AML-193 (cell line): ENCODE measurements around the gene GFM1.

Experiments used
- DNase-seq, 2 experiments: peaks; one replicate each; lab custom pipeline; 2025; lab: John Stamatoyannopoulos, UW

Gene GFM1

GRCh38 chr3:158727206-158728060, 83.1 kb downstream of the GFM1 start:
- peak; percentile 82 to 88 for DNase-seq

GRCh38 chr3:158728061-158728377, 83.7 kb downstream of the GFM1 start:
- DNase-seq: no peak

DNA sequence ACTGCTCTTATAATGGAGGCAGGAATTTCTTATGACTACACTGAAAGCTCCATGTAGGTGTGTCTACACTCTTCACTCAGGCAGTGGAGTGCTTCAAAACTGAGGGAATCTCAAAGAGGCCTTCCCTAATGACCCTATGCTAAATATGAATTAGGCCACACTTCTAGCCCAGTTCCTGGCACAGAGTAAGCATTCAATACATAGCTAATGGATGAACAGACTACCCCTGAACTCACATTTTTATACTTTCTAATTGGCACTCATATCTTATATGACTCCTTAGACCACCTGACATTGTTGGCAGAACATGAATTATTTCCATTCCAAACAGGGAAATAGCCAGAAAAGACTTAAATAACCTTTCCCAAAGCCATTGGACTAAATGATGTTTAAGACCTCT, 84.5 kb downstream of the GFM1 start:
- no peak for DNase-seq

DNA sequence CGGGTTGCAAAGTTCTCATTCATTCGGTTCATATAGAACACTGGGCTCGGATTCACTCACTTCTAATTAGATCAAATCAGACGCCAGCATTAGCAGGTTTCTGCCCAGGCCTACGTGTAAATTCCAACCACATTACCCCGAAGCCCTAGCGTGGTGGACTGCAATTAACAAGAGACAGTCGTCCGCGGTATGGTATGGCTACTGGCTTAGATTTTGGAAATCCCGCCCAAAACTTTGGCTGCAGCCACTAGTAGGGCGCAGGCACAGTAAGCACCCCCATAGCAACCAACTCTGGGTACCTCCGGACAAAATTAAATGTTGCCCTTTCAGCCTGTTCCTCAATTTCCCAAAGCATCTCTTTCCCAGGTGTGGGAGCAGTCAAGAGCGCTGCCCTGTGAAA, 87.2 kb downstream of the GFM1 start:
- DNase-seq: no peak

DNA sequence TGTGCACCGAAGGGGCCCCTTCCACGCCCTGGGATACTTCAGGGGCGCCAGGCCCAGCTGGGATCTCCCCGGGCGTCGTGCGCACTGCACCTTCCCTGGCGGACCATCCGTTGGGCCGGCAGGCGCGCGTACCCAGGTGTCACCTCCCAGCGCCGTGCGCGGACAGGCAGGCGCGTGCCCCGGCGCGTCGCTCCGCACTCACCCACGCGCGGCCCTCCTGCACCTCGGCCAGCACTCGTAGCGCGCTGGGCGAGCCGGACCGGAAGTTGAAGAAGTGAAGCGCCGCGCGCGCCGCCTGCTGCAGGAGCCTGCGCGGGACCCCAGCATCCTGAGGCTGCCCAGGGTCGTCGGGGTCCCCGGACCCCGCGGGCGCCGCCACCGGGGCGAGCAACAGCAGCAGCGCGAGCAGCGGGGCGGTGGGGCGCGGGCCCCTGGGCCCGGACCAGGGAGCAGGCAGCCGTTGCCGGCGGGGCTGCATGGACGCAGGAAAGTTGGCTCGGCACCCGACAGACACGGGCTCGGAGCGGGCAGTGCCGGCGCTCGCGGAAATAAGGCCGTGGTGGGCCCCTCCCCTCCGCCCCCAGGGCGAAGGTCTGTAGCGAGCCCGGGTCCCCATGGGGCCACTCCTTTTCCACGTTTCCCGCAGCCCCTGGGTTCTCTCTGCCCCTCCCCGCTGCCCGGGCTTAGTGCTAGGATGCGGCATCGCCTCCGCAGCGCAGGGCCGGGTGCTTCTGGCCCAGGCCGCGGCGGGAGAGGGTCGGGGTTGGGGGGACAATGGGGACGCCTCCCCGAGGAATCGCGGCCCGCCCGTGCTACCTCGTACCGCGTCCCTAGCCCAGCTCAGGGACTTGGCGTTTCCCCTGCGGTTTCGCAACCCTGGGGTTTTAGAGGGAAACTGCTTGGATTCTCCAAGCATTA, 87.9 kb downstream of the GFM1 start, which contains the start of gene RARRES1:
Gene RARRES1 (minus strand): TSS at position 520 of the 918 bp plus-strand sequence. CDS start 42 bp downstream, at position 478.
- DNase-seq: no peak

DNA sequence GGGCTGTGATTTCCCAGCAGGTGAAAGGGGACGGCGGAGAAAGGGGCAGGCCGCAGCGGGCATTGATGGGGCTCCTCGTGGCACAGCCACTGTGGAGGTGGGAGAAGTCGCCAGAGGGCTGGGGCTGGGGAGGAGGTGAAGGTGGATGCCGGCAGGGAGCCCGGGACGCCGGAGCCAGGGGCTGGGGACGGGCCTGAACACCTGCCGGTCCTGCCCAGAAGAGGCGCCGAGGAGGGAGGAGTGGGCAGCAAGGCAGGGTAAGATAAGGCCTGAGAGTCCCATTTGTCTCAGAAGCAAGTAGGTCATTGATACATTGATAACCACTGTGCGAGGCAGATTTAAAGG, 88.5 kb downstream of the GFM1 start:
- no peak for DNase-seq

- DNase-seq: no peak
Observed at GRCh38 chr3:158733656-158734055, 89.3 kb downstream of the GFM1 start.

- no peak for DNase-seq
Observed at GRCh38 chr3:158735296-158736033, 91.1 kb downstream of the GFM1 start.

GRCh38 chr3:158737410-158737809, 93.1 kb downstream of the GFM1 start:
- no peak for DNase-seq

GRCh38 chr3:158737976-158738615, 93.8 kb downstream of the GFM1 start:
- no peak for DNase-seq

DNA sequence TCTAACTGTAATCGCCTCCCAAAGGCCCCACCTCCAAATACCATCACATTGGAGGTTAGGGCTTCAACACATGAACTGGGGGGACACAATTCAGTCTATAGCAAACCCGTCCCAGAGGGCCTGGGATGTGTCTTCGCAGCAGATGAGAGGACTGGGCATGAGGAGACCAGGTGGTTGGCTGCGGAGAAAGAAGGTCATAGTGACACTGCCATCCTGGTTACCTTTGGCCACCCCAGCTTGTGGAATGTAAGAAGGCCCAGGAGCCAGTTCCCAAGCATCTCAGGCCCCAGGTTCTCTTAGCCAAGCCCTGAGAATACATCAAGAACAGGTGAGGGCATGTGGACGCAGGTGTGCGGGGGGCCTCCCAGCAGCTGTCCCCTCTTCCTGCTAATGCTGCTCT, 94.3 kb downstream of the GFM1 start:
- no peak for DNase-seq

GRCh38 chr3:158739078-158739477, 94.8 kb downstream of the GFM1 start:
- no peak for DNase-seq

DNA sequence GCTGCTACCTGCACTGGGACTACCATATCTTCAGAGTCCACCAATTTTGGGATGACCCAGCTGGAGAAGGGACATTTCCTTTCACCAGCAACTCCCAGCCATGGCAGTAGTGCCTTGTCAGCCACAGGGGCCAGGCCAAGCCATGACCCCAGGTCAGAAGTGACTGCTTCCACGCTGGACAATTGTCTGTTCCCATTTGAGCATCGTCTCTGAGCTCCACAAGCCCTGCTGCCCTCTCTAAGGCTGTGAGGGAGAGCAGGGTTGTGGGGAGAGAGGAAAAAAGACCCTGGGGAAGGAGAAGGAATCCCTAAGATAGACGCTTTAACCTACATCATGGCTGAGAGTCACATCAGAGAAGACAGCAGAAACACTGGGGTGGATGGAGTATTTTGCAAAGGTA, 95.3 kb downstream of the GFM1 start:
- DNase-seq: no peak
